AML-193 (cell line): ENCODE results near the gene HDGFL1.

Experiments
- DNase-seq, 2 experiments: peaks; one replicate each; lab custom pipeline; 2025; lab: John Stamatoyannopoulos, UW

HDGFL1 gene

DNA sequence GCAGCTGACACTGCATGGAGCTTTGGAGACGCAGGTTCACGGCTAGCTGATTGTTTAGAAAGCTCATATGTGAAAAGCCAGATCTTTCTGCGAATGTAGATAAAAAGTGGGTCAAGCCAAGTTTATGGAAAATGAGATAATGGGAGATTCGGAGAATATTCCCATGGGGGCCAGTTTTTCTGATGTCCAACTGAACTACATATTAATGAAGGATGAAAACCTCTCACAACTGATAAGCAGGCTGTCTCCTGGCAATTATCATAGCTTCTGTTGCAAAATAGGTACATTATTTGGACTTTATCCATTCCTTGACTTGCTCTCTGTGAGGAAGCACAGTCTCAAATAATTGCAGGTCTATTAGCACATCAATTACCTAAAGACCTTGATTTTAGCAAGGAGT, 21.1 kb downstream of the HDGFL1 start:
- no peak for DNase-seq

DNA sequence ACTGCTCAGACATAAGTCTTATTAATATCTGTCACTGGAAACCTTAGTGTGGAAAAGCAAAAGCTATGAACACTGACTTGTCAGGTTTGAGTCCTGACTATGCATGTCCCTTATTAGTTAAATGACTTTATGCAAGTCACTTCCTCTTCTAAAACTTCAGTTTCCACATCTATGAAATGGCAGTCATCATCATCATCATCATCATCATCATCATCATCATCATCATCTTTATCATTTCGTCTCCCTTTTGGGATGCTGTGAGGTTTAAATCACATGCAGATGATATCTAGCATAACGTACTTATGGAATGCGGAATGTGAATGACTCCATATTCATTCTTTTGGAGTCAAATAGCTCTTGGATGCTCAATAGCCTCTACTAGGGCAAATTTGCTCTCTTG, 24.5 kb downstream of the HDGFL1 start:
- no peak for DNase-seq

DNA sequence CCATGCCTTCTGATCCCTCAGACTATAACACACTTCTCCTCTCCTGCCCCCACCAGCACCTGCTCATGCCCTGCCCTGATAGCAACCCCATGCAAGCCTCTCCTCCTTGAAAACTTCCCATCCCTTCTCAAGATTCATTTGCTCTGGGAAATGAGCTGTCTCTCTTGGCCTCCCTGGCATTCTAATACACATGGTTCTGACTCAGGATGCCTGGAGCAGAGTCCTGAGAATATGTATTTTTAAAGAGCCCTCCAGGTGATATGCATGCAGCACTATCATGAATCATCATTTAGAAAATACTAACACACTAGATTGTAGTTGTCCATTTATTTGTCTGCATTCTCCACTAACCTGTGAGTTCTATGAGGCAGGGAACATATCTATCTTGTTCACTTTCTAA, 26.6 kb downstream of the HDGFL1 start:
- no peak for DNase-seq

DNA sequence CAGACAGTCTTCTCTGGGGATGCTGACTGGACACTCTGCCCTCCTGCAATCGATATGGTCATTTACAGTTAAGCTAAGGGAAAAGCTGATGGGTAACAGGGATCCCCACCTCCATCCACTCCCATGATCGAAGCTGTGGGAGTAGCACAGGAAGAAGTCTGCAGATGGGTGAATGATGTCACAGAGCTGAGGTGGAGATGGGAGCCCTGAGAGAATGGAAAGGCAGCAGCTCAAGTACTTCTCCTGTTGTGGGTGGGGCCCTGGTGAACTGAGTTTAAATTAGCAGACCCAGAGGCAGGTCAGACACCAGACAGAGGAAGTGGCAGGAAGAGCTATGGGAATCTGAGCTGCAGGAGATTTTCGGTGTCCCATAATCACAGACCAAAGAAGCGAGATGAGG, 29.0 kb downstream of the HDGFL1 start:
- DNase-seq: no peak

- no peak for DNase-seq
These were observed 30.7 kb downstream of the HDGFL1 start for GRCh38 chr6:22600059-22600458.

DNA sequence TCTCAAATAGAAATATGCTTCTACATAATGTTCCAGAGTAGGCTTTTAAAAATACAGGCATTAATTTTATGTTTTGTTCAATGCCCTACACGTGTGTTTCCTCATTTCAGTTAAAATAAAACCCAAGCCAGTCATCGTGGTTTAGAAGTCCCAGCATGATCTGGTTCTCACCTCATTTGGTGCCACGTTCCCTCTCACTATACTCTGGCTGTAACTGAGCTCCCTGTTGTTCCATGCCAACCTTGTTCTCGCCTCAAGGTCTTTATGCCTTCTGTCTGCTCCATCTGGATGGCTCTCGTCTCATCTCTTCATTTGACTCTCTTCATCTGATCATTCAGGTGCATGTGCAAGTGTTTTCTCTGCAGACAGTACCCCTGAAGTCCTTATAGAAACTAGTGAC, 32.6 kb downstream of the HDGFL1 start:
- no peak for DNase-seq

GRCh38 chr6:22605736-22606135, 36.4 kb downstream of the HDGFL1 start:
- no peak for DNase-seq

DNA sequence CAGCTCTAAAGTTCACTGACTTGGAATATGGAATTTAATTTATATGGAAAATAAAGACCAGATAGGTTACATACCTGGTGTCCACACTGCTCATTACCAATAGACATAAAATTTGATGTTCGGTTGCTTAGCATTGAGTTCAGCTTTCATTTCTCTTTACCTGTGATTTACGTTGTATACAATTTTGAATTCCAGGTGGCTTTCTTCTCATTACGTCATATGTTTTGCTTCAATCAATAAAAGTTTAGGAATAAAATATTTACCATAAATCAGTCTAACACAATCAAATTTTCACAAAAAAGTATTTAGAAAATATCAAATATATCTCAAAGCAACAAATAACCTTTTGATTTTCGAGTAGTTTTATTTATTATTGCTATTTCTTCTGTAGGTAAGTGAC, 40.8 kb downstream of the HDGFL1 start:
- DNase-seq: no peak

DNA sequence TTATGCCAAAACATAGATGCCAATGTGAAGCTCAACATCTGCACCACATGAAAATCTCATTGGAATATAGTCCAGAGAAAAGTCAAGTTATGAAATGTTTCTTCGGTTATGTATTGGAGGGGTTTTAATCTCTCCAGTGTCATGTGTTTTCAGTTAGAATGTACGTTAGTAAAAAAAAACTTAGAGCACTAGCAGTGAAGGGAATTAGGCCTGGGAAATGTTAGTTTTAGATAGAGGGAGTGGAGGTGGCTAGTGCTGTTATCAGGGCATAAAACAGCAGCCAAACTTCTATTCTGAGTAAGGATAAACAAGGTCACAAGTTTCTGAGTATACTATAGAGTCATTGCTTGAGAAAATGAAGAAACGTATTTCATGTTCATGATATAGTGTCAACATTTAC, 42.9 kb downstream of the HDGFL1 start:
- DNase-seq: no peak

- no peak for DNase-seq
These were observed 43.7 kb downstream of the HDGFL1 start for GRCh38 chr6:22613051-22613450.

- no peak for DNase-seq
These were observed 44.3 kb downstream of the HDGFL1 start for GRCh38 chr6:22613695-22614094.

DNA sequence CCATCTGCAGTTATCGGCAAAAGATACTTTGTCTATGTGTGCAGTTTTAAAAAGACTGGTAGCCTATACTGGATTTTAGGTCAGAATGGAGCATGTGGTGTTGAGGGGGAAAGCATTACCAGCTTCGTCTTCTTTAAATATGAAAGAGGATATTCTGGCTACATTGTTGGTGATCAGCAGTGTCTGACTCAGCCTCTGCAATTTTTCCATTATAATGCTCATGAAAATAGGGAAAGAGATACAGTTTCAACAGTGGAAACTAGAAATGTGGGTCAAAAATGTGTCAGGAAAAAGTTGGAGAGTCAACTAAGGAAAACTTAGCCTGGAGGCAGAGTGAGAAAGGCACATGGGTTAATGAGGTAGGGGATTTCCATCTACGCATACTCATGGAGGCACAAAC, 45.2 kb downstream of the HDGFL1 start:
- DNase-seq: no peak

- DNase-seq: no peak
These were observed 51.7 kb downstream of the HDGFL1 start for GRCh38 chr6:22621028-22621427.
